NCI-H82 treated with DMSO at 0.1 percent for 48 hours (cell line): Measurements from ENCODE around the gene CGRRF1.
A peak's percentile ranks its signal among the peaks of the same experiment; 100 is the strongest.

ENCODE experiments used
- DNase-seq: peaks from one replicate; lab custom pipeline; 2025; ENCODE audit not compliant: unreplicated experiment; lab: John Stamatoyannopoulos, UW

CGRRF1 gene

GRCh38 chr14:54509546-54510501 is at the start of gene CGRRF1:
CGRRF1 (plus strand) TSS chr14:54509906; CDS start chr14:54509960, 54 bp downstream.
- DNase-seq = peak; percentile 86

DNA sequence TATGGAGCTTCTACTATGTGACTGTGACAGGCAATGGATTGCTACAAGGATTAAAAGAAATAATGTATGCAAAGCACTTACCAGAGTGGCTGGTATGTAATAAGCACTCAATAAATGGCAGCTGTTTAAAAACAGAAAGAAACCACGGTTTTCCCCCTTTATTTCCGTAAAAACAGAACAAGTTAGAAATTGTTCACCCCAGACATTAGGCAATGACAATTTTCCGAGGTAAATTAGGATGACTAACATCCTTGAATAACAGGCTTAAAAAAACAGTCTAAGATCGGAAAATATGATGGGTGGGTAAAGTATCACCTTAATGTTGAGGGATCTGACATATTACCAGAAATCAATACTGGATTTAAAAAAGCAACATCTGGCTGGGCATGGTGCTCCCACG is 47.7 kb upstream of the CGRRF1 start:
- DNase-seq = no peak

DNA sequence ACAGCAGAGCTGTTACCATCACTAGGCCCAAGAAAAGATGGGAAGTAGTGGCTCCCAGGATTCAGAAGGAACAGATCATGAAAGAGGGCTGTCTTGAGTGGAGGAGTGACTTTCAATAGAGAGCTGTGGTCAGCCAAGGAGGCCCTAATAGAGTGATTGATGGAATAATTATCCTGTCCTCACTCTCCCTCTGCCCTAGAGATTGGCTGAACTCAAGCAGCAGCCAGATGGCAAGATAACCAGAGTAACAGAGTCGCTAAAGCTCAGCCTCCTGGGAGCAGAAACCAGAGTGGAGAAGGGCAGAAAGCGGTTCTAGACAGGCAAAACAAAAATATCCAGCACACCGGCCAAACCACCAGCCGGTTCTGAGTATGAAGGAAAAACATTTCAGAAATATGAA is 44.1 kb upstream of the CGRRF1 start:
- peak; percentile 91 for DNase-seq

- no peak for DNase-seq
Observed at GRCh38 chr14:54467280-54467679, 42.4 kb upstream of the CGRRF1 start.

DNA sequence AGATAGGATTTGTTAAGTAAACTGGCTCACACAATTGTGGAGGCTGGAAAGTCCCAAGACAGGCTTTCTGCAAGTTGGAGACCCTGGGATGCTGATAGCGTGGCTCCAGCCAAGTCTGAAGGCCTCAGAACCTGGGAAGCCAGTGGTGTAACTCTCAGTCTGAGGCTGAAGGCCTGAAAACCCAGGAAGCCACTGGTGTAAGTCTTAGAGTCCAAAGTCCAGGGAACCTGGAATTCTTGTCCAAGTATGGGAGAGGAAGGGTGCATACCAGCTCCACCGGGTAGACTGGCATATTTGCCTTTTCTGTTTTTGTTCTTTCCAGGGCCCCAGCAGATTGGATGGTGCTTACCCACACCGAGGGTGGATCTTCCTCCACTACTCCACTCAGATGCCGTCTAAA is 39.0 kb upstream of the CGRRF1 start:
- DNase-seq = no peak

DNA sequence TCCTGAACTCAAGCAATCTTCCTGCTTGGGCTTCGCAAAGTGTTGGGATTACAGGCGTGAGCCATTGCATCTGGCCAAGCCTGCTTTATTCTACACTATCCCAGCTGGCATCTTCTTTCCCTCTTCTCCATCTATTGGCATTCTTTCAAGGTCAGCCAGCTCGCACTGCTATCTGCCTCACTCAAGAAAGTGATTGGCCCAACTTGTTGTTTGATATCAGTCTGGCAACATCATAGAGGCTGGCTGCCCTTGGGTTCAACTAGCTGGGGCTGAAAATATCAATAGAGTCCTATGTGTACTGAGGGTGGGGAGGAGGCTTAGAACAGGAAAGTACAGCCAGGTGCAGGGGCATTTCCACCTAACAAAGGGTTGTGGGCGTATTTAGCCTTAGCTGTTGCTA is 38.1 kb upstream of the CGRRF1 start:
- DNase-seq = no peak

DNA sequence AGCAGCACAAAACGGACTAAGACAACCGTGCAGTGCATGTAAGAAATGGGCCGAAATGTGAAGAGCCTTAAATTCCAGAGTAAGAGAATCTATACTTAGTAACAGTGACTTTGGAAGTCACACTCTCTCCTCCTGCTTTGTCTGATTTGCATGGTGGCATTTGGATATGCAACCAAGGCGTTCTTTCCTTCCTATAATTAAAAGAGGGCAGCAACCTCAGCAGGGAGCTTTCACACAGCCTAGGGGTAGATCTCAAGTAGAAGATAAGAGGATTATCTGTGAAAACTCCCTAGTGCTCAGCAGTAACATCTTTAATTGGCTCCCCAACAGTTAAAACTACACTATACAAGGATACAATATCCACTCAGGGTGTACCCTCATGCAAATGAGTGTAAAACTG is 37.4 kb upstream of the CGRRF1 start:
- DNase-seq = peak; percentile 84

DNA sequence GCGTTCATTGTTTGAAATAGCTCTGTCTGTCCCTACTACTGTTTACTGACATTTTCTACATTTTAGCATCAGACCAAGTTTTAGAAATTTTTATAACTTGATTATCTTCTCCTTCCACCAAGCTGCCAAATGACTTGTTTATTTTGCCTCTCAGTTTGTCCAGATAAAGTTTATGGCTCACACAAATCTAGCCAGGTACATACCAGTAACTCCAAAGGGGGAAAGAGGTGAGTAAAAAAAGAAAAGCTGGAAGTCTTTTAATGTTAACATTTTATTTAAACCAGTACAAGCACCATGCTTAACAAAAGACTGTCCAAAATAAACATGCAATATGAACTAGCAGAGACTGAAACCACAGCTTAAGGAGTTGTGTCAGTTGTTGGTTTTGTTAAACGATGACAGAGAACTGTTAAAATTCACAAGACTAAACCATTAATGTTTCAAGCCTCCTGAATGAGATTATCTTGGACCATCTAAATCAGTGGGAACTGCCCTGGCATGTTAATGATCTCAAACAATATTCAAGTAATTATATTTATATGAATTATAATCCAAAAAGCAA is 35.4 kb upstream of the CGRRF1 start:
- DNase-seq = no peak

DNA sequence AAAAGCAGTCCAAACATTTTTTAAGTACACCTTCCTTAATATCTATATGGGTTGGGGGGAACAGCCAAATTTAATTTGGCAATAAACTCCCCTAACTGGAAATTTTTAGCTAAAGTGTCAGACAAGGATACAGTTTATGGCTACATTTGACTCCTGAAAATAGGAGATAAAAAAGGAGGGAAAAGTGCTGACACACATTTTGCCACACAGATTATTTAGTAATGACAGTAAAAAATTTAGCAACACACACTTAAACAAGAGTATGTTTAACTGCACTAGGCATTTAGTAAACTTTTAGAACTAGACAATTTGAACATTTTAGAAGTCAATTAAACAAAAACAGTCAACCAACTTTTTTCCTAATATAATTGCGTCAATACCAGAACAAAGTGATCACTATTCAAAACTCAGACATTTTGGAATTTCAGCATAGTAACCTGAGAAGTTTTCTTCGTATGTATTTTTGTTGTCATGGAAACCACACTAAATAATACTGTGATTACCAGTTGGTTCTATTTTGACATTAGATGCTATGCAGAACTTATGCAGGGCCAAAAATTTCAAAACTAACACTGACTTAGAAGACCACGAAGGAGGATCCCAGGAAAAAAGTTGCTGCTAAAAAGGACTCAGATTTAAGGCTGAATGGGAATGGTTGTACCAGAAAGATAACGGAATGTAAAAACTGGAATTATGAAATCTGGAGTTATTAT is 34.4 kb upstream of the CGRRF1 start:
- no peak for DNase-seq

DNA sequence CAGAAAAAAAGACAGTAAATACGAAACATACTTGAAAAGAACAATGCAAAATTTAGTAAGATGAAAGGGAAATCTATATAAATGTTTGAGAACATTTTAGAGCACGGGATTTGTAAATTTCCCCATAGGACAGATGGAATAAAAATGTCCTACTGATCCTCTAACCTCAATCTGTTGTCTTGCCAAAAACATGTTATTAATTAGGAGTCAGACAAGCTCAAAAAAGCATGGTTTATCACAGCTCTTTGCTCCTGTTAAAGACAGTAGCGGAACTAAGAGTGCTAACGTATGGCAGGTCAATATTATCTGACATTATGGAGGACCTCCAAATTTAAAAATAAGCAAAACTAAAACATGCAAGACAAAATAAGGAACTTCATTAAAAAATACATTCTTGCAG is 33.8 kb upstream of the CGRRF1 start:
- DNase-seq = no peak

GRCh38 chr14:54478636-54479215 is 31.0 kb upstream of the CGRRF1 start:
- DNase-seq = no peak

DNA sequence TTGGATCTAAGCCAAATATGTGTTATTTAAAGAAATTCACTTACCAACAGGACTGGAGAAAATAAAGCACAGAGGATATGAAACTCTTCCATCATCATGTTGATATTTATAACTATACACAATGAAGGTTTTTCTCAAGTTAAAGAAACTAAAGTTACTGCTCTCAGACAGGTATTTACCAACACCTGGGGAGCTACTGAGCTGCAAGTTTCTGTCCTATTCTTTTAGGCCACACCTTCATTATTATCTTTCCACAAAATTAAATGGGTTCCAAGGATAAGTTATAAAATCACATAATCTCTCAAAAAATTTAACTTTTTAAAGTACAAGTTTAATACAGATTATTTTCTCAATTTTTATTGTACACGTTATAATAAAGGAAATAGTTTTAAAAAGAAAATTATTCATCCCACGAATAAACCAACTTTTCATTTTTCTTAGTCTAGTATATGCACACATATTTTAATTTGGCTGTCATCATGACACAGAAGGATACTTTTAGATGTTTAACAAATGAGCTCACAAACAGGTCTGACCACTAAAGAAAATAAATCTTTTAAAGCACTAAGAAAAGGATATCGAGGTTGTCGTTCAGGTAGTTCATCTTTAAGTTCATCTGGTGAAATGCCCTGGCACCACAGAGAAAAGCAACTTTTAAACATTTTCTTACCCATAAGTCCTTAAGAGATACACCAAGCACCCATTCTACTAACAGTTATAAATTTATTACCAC is 28.7 kb upstream of the CGRRF1 start:
- no peak for DNase-seq

- DNase-seq = no peak
Observed at GRCh38 chr14:54481695-54482094, 28.0 kb upstream of the CGRRF1 start.

GRCh38 chr14:54483073-54483745 is 26.5 kb upstream of the CGRRF1 start:
- no peak for DNase-seq

GRCh38 chr14:54483846-54484245 is 25.9 kb upstream of the CGRRF1 start:
- DNase-seq = no peak

- DNase-seq = no peak
Observed at GRCh38 chr14:54486685-54487084, 23.0 kb upstream of the CGRRF1 start.

GRCh38 chr14:54487771-54488170 is 21.9 kb upstream of the CGRRF1 start:
- no peak for DNase-seq

- DNase-seq = no peak
Observed at GRCh38 chr14:54488318-54488645, 21.4 kb upstream of the CGRRF1 start.

DNA sequence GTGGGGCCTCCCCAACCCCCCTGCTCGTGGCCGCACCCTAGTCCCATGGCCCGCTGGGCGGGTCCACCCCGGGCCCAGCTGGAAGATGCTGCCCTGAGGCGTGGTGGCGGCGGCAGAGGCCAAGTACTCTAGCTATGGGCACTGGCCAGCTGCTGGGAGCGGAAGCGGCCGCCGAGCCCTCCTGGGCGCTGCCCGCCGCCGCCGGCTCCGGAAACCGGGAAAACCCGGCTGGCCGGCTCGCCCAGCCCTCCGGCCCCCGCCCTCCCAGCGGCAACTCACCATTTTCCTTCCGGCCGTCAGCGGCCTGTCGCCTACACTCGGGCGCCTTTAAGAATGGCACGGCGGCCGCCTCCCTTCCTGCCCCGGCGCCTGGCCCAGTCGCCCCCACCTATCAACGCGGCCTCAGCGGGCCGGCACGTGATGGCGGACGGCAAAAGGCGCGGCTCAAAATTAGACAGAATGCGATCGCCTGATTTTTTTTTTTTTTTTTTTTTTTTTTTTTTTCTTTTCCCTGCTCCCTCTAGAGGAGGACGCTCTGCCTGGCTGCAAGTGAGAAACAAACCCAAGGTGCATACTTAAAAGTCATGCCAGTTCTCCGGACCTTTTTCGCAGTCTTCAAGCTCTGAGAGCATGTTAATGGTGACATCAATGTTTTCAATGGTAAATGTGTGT is 20.9 kb upstream of the CGRRF1 start, which contains the start of gene GMFB:
Gene GMFB, minus strand, starts transcription at position 335 of the 672 bp plus-strand sequence. Its CDS starts 53 bp downstream, at position 282.
- DNase-seq = peak; percentile 42

DNA sequence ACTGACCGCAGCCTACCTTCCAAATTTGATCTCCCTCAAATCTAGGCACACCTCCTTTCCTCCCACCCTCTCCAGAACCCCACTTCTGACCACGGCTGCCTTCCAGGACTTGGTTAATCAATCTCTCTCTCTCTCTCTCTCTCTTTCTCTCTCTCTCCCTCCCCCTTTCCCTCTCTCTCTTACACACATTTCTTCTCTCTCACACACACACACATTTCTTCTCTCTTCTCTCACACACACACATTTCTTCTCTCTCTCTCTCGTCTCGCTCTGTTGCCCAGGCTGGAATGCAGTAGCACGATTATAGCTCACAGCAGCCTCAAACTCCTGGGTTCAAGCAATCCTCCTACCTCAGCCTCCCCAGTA is 20.4 kb upstream of the CGRRF1 start:
- DNase-seq = no peak
